ENCODE measurements around the gene POU6F2. TPM values are rescaled to one million over a fixed set of nuclear protein-coding genes. Genes with fewer than 3 reads are reported as not detected.

POU6F2 gene
- total RNA-seq, 4 donors from 2014 or later = 0.91 TPM; not detected in 3

GRCh38 chr7:39291628-39292410 lies 314.1 kb downstream of the POU6F2 start:
- no peak for DNase-seq
- H3K4me3 ChIP-seq = no peak overlapping the region
- H3K4me1 ChIP-seq = no peaks in the 10 kb centered on the region
- TF ChIP-seq CTCF (IDR thresholded peaks at IDR 0.05) = no peak
- no peak for TF ChIP-seq POLR2A (IDR thresholded peaks at IDR 0.05)
- no peaks in the 10 kb centered on the region for H3K9me3 ChIP-seq
- H3K27ac ChIP-seq = no peak overlapping the region
- no peaks in the 10 kb centered on the region for H3K36me3 ChIP-seq
- H3K27me3 ChIP-seq = no peaks in the 10 kb centered on the region
- intact Hi-C loops (cut with DNase I; ENCODE audit: low total_unique reads) = no loop called here

DNA sequence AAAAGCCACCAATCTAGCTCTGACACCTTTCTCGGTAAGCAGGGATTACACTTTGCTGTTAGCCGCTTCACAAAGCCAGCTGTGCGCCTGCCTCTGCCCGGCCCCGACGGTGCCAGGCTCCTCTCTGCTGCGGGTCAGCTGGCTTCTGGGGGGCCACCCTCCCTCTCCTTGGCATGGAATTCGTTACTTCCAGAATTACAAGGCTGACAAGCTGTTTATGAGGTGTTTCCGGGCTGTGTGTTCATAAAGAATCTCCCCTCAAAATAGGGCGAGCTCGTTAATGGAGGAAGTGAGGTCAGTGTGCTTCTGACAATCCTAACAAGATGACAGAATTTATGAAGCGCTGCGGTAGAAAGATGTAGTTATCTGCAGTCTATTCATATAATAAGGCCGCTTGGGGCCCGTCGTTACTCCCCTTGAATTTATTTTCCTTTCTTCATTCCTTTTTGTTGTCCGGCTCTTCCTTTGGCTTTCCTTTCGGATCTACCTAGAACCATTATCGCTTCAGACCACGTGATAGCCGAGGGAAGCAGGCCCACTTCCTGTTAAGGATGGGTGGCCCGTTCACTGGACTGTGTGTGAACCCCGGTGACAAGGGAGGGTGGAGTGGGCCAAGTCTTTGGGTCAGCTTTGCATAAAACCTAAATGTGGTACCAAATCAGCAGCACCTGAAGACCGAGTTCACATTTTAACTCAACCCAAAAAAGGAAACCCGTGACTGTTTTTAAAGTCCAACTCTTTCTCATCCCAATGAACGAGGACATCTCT lies 315.5 kb downstream of the POU6F2 start:
- H3K4me3 ChIP-seq = no peak overlapping the region
- H3K9me3 ChIP-seq = no peaks in the 10 kb centered on the region
- intact Hi-C loops (cut with DNase I; ENCODE audit: low total_unique reads) = no loop called here
- TF ChIP-seq POLR2A (IDR thresholded peaks at IDR 0.05) (no peak), CTCF (IDR thresholded peaks at IDR 0.05) (no peak)
- H3K36me3 ChIP-seq = no peaks in the 10 kb centered on the region
- no peak for DNase-seq
- H3K27ac ChIP-seq = no peak overlapping the region
- no peaks in the 10 kb centered on the region for H3K27me3 ChIP-seq
- H3K4me1 ChIP-seq = no peaks in the 10 kb centered on the region

- Histone ChIP-seq H3K36me3 (no peaks in the 10 kb centered on the region), H3K4me3 (no peak overlapping the region), H3K27ac (no peak overlapping the region), H3K9me3 (no peaks in the 10 kb centered on the region), H3K4me1 (no peaks in the 10 kb centered on the region), H3K27me3 (no peaks in the 10 kb centered on the region)
- TF ChIP-seq POLR2A (IDR thresholded peaks at IDR 0.05) (no peak), CTCF (IDR thresholded peaks at IDR 0.05) (no peak)
- DNase-seq = no peak
- intact Hi-C loops (cut with DNase I; ENCODE audit: low total_unique reads) = no loop called here
Observed at GRCh38 chr7:39294022-39294421, 316.3 kb downstream of the POU6F2 start.

GRCh38 chr7:39295796-39296195 lies 318.1 kb downstream of the POU6F2 start:
- Histone ChIP-seq H3K9me3 (no peaks in the 10 kb centered on the region), H3K36me3 (no peaks in the 10 kb centered on the region), H3K27me3 (no peaks in the 10 kb centered on the region), H3K4me3 (no peak overlapping the region), H3K4me1 (no peaks in the 10 kb centered on the region), H3K27ac (no peak overlapping the region)
- no peak for DNase-seq
- TF ChIP-seq POLR2A (IDR thresholded peaks at IDR 0.05) = no peak
- no peak for TF ChIP-seq CTCF (IDR thresholded peaks at IDR 0.05)
- intact Hi-C loops (cut with DNase I; ENCODE audit: low total_unique reads) = no loop called here

- no peak for TF ChIP-seq CTCF (IDR thresholded peaks at IDR 0.05)
- no peak for TF ChIP-seq POLR2A (IDR thresholded peaks at IDR 0.05)
- Histone ChIP-seq H3K36me3 (no peaks in the 10 kb centered on the region), H3K27me3 (no peaks in the 10 kb centered on the region), H3K4me1 (no peaks in the 10 kb centered on the region), H3K4me3 (no peak overlapping the region), H3K27ac (no peak overlapping the region), H3K9me3 (no peaks in the 10 kb centered on the region)
- intact Hi-C loops (cut with DNase I; ENCODE audit: low total_unique reads) = no loop called here
- DNase-seq = no peak
Observed at GRCh38 chr7:39299695-39300094, 322.0 kb downstream of the POU6F2 start.
